Measurements from ENCODE around the gene ACACA.

ACACA gene

DNA sequence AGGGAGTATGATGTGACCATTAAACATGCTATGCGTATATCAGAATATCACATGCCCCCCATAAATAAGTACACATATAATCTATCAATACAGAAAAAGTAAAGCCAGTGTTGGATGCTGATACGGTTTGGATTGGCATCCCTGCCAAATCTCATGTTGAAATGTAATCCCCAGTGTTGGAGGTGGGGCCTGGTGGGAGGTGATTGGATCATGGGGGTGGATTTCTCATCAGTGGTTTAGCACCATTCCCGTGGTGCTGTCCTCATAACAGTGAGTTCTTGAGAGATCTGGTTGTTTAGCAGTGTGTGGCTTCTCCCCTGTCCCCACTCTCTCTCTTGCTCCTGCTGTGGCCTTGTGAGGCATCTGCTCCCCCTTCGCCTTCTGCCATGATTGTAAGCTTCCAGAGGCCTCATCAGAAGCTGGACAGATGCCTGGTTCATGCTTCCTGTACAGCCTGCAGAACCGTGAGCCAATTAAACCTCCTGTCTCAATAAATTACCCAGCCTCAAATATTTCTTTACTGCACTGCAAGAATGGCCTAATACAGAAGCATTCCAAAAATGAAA is 369.0 kb downstream of the ACACA start:
- no peak for DNase-seq (ENCODE audit: low read depth)

Measured in activated T-helper 1 cell treated with Interleukin-2 at 50 U/mL for 16 hours (primary cell).